IMR-90 (cell line): ENCODE results near the gene PPIH. TPM values are rescaled to one million over a fixed set of nuclear protein-coding genes. Genes with fewer than 3 reads are reported as not detected.
A peak's percentile ranks its signal among the peaks of the same experiment; 100 is the strongest.

ENCODE experiments used
- ATAC-seq: fragments of 200-7000 bp; cut with Tn5 transposase; 2 replicates; pipeline ENCODE4 v1.9.1; 2020; ENCODE audit warnings: low read depth, mild to moderate bottlenecking, moderate library complexity
- BruUV-seq: library from RNA; stranded (reverse); fragments of 400-500 nt; replicated peaks from 2 replicates; lab custom pipeline; 2021; lab: Mats Ljungman, UMichigan
- CTCF ChIA-PET: fragments of 300-600 bp; formaldehyde crosslinking; extraction: SDS; loops from one replicate; lab custom pipeline; 2021; ENCODE audit warnings: antibody characterized with exemption; lab: Yijun Ruan, JAX
- POLR2A ChIA-PET: fragments of 300-600 bp; sonication (Branson Sonifier 250); formaldehyde crosslinking; loops from one replicate; lab custom pipeline; 2022; ENCODE audit warnings: antibody characterized with exemption; ENCODE audit not compliant: unreplicated experiment; lab: Charles Lee
- DNase-seq: peaks from one replicate; pipeline ENCODE4 v3.0.0; 2013
- H2AFZ ChIP-seq: replicated peaks from 2 replicates; pipeline ENCODE3; 2013; ENCODE audit warnings: low read length, mild to moderate bottlenecking; ENCODE audit not compliant: poor library complexity
- H2AK5ac ChIP-seq: 2 replicates; pipeline ENCODE4 v1.6.1; 2013; ENCODE audit warnings: low read depth, low read length, inconsistent platforms
- H2AK9ac ChIP-seq: replicated peaks from 2 replicates; pipeline ENCODE3; 2013; ENCODE audit warnings: mild to moderate bottlenecking, low read depth, low read length, moderate library complexity; ENCODE audit not compliant: poor library complexity
- H2BK120ac ChIP-seq: 2 replicates; pipeline ENCODE4 v1.6.1; 2013; ENCODE audit warnings: low read depth, low read length, inconsistent platforms
- H2BK15ac ChIP-seq: 3 replicates; pipeline ENCODE4 v1.6.1; 2013; ENCODE audit warnings: low read depth, low read length, inconsistent platforms
- H2BK20ac ChIP-seq: 2 replicates; pipeline ENCODE4 v1.6.1; 2013; ENCODE audit warnings: low read depth, mild to moderate bottlenecking, inconsistent platforms, low read length, moderate library complexity
- H2BK5ac ChIP-seq: 2 replicates; pipeline ENCODE4 v1.6.1; 2013; ENCODE audit warnings: mild to moderate bottlenecking, low read depth, low read length, inconsistent platforms; ENCODE audit not compliant: poor library complexity, severe bottlenecking
- H3K14ac ChIP-seq: replicated peaks from 2 replicates; pipeline ENCODE4 v1.6.1; 2013; ENCODE audit warnings: low read depth, low read length, inconsistent platforms
- H3K18ac ChIP-seq: 2 replicates; pipeline ENCODE4 v1.6.1; 2013; ENCODE audit warnings: low read depth, low read length, control low read depth
- H3K23ac ChIP-seq: 2 replicates; pipeline ENCODE4 v1.6.1; 2013; ENCODE audit warnings: low read depth, low read length, inconsistent platforms
- H3K27ac ChIP-seq: 2 replicates; pipeline ENCODE4 v1.5.1; 2013; ENCODE audit warnings: mild to moderate bottlenecking, control low read depth, low read length; ENCODE audit not compliant: insufficient read depth
- H3K27me3 ChIP-seq: 2 replicates; pipeline ENCODE4 v1.6.1; 2013; ENCODE audit warnings: low read length; ENCODE audit not compliant: control insufficient read depth, insufficient read depth
- H3K36me3 ChIP-seq: 2 replicates; pipeline ENCODE4 v1.6.1; 2013; ENCODE audit warnings: low read length, mixed read lengths; ENCODE audit not compliant: control insufficient read depth, insufficient read depth
- H3K4ac ChIP-seq: 2 replicates; pipeline ENCODE4 v1.6.1; 2013; ENCODE audit warnings: low read depth, low read length, inconsistent platforms
- H3K4me1 ChIP-seq: 2 replicates; pipeline ENCODE4 v1.6.1; 2013; ENCODE audit warnings: low read length, mixed read lengths; ENCODE audit not compliant: control insufficient read depth, insufficient read depth
- H3K4me2 ChIP-seq: 2 replicates; pipeline ENCODE4 v1.6.1; 2013; ENCODE audit warnings: low read depth, mild to moderate bottlenecking, control low read depth, low read length, moderate library complexity
- H3K4me3 ChIP-seq: 2 replicates; pipeline ENCODE4 v1.5.1; 2013; ENCODE audit warnings: low read depth, mild to moderate bottlenecking, control low read depth, low read length, moderate library complexity; ENCODE audit not compliant: insufficient read depth
- H3K56ac ChIP-seq: 2 replicates; pipeline ENCODE4 v1.6.1; 2013; ENCODE audit warnings: low read length, inconsistent platforms; ENCODE audit not compliant: insufficient read depth; ENCODE audit errors: extremely low read depth
- H3K79me1 ChIP-seq, 2 experiments: 2 replicates each; pipeline ENCODE4 v1.6.1; 2013; ENCODE audit warnings: low read length in 2 of 2, inconsistent platforms in 1 of 2, low read depth in 1 of 2
- H3K9ac ChIP-seq: 2 replicates; pipeline ENCODE4 v1.6.1; 2013; ENCODE audit warnings: low read depth, low read length, control low read depth
- H3K9me1 ChIP-seq: 2 replicates; pipeline ENCODE4 v1.6.1; 2013; ENCODE audit warnings: low read length, inconsistent platforms; ENCODE audit not compliant: insufficient read depth
- H3K9me3 ChIP-seq: 2 replicates; pipeline ENCODE4 v1.6.1; 2013; ENCODE audit warnings: low read length; ENCODE audit not compliant: control insufficient read depth, insufficient read depth
- H4K20me1 ChIP-seq: 2 replicates; pipeline ENCODE4 v1.6.1; 2013; ENCODE audit warnings: low read length, inconsistent platforms; ENCODE audit not compliant: insufficient read depth
- H4K5ac ChIP-seq: 2 replicates; pipeline ENCODE4 v1.6.1; 2013; ENCODE audit warnings: mild to moderate bottlenecking, low read depth, low read length, control low read depth
- H4K8ac ChIP-seq, 2 experiments: 2 replicates each; pipeline ENCODE4 v1.6.1; 2013; ENCODE audit warnings: low read depth in 2 of 2, low read length in 2 of 2, control low read depth in 1 of 2, inconsistent platforms in 1 of 2
- H4K91ac ChIP-seq: 2 replicates; pipeline ENCODE4 v1.6.1; 2013; ENCODE audit warnings: low read depth, low read length, inconsistent platforms; ENCODE audit not compliant: insufficient read depth
- MXI1 ChIP-seq: IDR thresholded peaks from 2 replicates; pipeline ENCODE4 v1.6.1; 2012; ENCODE audit warnings: low read depth, mild to moderate bottlenecking, low read length, moderate library complexity, borderline replicate concordance
- POLR2A ChIP-seq: IDR thresholded peaks from 2 replicates; pipeline ENCODE4 v1.6.1; 2012; ENCODE audit warnings: mild to moderate bottlenecking, low read depth, low read length
- WGBS, 2 experiments: methylation state at CpG; one replicate each; pipeline versions ENCODE4 v1.1.5 to v1.1.7; 2013; ENCODE audit warnings: missing lambda C conversion rate in 2 of 2; ENCODE audit not compliant: insufficient read length in 1 of 2; ENCODE audit errors: extremely low coverage in 2 of 2; 5-methylcytosine and 5-hydroxymethylcytosine counted together
- dilution Hi-C: fragments of 300-500 bp; cut with HindIII; formaldehyde crosslinking; loops from one replicate; pipeline ENCODE4 v1.14.3; 2018; ENCODE audit warnings: low sequenced_read_pairs; ENCODE audit not compliant: unreplicated experiment
- in situ Hi-C: fragments of 300-500 bp; cut with MboI; formaldehyde crosslinking; loops from 3 replicates; pipeline ENCODE4 v1.14.3; 2019; ENCODE audit warnings: low sequenced_read_pairs, inconsistent platforms, mixed read lengths
- intact Hi-C: fragments of 100-400 bp; cut with micrococcal nuclease; formaldehyde crosslinking; loops from 2 replicates; pipeline ENCODE4 v1.10.0; 2022
- polyA plus RNA-seq, 3 experiments: library from polyadenylated mRNA; depleted of rRNA; stranded (reverse); fragments of >200 nt; gene quantifications; 2 replicates each; pipeline ENCODE4 v1.2.3, GENCODE V29; 2012; ENCODE audit warnings: low replicate concordance in 1 of 3
- total RNA-seq: library from RNA; depleted of rRNA; stranded (reverse); fragments of >200 nt; gene quantifications from 2 replicates; pipeline ENCODE4 v1.2.3, GENCODE V29; 2012

The PPIH gene
- total and polyA plus RNA-seq, 2 of the 4 experiments (the other 2 are of a cell fraction) = 22.4 to 52.1 TPM

GRCh38 chr1:42658877-42659337 is 684 bp downstream of the PPIH start:
- H3K9me3 ChIP-seq = no peaks in the 10 kb centered on the region
- ChIA-PET CTCF (no interaction called here), POLR2A (no interaction called here)
- ATAC-seq (no peak; the same call in 1 of the 2 replicates), DNase-seq (peak; percentile 43)
- H2AFZ ChIP-seq = peak overlapping the region; percentile 98
- H4K5ac ChIP-seq = peak overlapping the region; percentile 26
- H3K4me2 ChIP-seq = peak overlapping the region; percentile 91
- H3K36me3 ChIP-seq = no peaks in the 10 kb centered on the region
- no peaks in the 10 kb centered on the region for H3K4me1 ChIP-seq
- no peak overlapping the region for H4K91ac ChIP-seq
- in situ Hi-C loops = no loop called here
- dilution Hi-C loops = no loop called here
- H3K9me1 ChIP-seq = no peaks in the 10 kb centered on the region; the same call in 1 of the 2 replicates
- H2BK5ac ChIP-seq = no peak overlapping the region
- peak overlapping the region; percentile 33; the same call in 1 of the 2 replicates for H3K27ac ChIP-seq
- H3K14ac ChIP-seq = no peak overlapping the region; the same call in 1 of the 2 replicates
- peak overlapping the region; percentile 56 for H3K9ac ChIP-seq
- no TSS peak for BruUV-seq
- no peak overlapping the region for H3K56ac ChIP-seq
- intact Hi-C loops = loop anchor here (1.0 to 10.0 kb wide), 5 partner anchors 23 to 514 kb away; partner anchors contain the start of genes CCDC30 and YBX1
- WGBS, 2 experiments = 7% methylated on average over 14 of the region's 20 CpGs; no CpG with 5 or more reads in 1 of the 2 experiments
- no peaks in the 10 kb centered on the region for H3K27me3 ChIP-seq
- H2AK9ac ChIP-seq = peak overlapping the region; percentile 74
- no peak overlapping the region for H2BK20ac ChIP-seq
- H4K20me1 ChIP-seq = no peaks in the 10 kb centered on the region
- TF ChIP-seq MXI1 (no peak), POLR2A (peak; percentile 66; the same call in 1 of the 2 replicates)
- peak overlapping the region; percentile 55 for H3K4me3 ChIP-seq
- H3K18ac ChIP-seq = no peak overlapping the region
- H3K23ac ChIP-seq = peak overlapping the region; percentile 52; the same call in 1 of the 2 replicates
- H4K8ac ChIP-seq = peak overlapping the region; percentile 75 to 80; a peak in 3 of 4 replicates
- H3K79me1 ChIP-seq = peaks cover 15 to 16% of the 10 kb centered on the region in 2 experiments
- H2BK15ac ChIP-seq = no peak overlapping the region
- peak overlapping the region; percentile 54 for H3K4ac ChIP-seq
- H2AK5ac ChIP-seq = no peak overlapping the region; the same call in 1 of the 2 replicates
- H2BK120ac ChIP-seq = no peak overlapping the region
